Daoy (cell line): ENCODE data around the gene EXOSC7. TPM values are rescaled to one million over a fixed set of nuclear protein-coding genes. Genes with fewer than 3 reads are reported as not detected.
A peak's percentile ranks its signal among the peaks of the same experiment; 100 is the strongest.
"Not testable (repeated sequence)": the region's sequence is repeated elsewhere in the genome, so short reads cannot be mapped to it uniquely, and the experiment has no call there.

Source experiments
- DNase-seq: peaks from one replicate; pipeline ENCODE4 v3.0.0-alpha.2; 2015; ENCODE audit warnings: low read depth
- total RNA-seq: library from RNA; depleted of rRNA; stranded (reverse); fragments of >200 nt; shearing (Covaris generic); gene quantifications from 2 replicates; pipeline ENCODE4 v1.2.3, GENCODE V29; 2014; rRNA removed

Gene EXOSC7
- total RNA-seq = 84.0 and 85.5 TPM in 2 replicates

- DNase-seq = peak; percentile 90
These were observed at the start of gene EXOSC7, which contains the start of gene ZDHHC3 for GRCh38 chr3:44976002-44976815. EXOSC7 (plus strand) TSS chr3:44976244; CDS start chr3:44976278, 34 bp downstream. ZDHHC3 (minus strand) TSS chr3:44976174; CDS start chr3:44959436, 16,738 bp downstream.

- no peak for DNase-seq
These were observed 49.1 kb upstream of the EXOSC7 start for GRCh38 chr3:44926921-44927320.

- no peak for DNase-seq
These were observed 48.7 kb upstream of the EXOSC7 start for GRCh38 chr3:44927371-44927770.

- no peak for DNase-seq
These were observed 46.3 kb upstream of the EXOSC7 start for GRCh38 chr3:44929782-44930181.

GRCh38 chr3:44930911-44931310 lies 45.1 kb upstream of the EXOSC7 start:
- no peak for DNase-seq

GRCh38 chr3:44931791-44932190 lies 44.3 kb upstream of the EXOSC7 start:
- DNase-seq = no peak

- DNase-seq = no peak
These were observed 43.8 kb upstream of the EXOSC7 start for GRCh38 chr3:44932271-44932670.

DNA sequence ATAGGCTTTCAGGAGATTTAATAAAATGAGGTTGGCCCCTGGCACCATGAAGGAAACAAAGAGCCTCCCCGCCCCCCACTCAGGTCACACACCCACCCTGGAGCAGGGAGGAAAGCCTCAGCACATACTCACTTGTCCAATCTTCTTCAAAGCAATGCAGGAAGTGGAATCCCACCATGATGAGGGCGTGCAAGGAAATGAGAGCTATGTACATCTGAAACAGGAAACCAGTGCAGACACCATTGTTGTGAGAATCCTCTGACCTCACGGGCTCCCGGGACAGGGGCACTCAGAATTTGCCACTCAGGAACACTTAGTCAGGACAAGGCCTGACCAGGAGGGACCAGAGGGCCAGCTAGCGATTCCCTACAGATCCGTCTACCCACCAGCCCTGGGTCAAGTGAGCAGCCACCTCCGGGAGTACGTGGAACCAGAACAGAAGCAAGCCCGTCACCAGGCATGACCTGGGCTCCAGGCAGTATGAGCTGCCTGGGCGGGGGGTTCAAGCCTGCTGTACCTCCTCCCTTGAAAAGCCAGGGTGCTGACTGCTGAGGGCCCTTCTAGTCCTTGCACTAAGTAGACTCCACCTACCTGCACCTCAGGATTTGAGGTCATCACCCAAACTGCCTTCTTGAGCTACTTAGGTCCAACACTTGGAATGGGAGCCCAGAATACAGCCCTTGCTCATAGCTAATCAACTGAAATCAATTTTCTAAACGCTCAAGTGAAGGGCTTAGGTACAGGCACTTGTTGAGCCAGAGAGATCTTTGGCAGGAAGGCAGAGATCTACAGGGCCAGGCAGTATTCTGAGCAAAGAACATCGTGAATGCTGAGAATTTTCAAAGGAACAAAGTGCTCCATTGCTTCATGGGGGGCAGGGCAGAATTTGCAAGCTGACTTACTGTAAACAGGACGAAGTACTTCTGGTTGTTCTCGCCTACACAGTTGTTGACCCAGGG lies 42.8 kb upstream of the EXOSC7 start:
- no peak for DNase-seq

GRCh38 chr3:44939581-44940036 lies 36.4 kb upstream of the EXOSC7 start:
- DNase-seq = peak; percentile 27

DNA sequence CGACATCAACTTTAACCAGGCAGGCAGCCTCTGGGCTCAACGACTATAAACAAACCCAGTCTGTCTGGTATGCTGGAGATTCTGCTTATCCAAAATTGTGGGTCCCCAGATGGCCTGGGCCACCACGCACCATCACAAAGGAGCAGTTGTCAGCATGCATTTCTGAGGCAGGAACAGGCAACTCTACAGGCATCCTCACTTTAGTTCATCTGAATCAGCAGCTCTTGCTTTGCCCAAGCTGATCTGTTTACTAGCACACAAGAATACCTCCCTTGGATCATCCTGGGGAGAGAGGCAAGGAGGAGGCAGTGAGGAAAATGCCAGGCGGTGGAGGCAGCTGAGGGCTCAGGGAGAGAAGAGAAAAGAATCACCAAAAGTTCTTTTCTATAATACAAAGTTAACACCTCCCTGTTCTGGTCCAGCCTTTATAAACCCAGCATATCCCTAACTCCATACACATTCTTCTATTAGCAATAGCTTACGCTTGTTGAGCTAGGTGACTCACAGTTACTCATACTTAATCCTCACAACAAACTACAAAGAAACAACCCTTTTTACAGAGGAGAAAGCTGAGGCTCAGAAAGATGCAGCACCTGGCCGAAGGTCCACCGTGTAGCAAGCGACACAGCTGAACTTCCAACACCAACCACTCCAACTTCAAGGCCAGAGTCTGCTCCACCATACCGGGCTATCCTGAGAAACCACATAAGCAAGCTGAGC lies 33.7 kb upstream of the EXOSC7 start:
- DNase-seq = peak; percentile 15

DNA sequence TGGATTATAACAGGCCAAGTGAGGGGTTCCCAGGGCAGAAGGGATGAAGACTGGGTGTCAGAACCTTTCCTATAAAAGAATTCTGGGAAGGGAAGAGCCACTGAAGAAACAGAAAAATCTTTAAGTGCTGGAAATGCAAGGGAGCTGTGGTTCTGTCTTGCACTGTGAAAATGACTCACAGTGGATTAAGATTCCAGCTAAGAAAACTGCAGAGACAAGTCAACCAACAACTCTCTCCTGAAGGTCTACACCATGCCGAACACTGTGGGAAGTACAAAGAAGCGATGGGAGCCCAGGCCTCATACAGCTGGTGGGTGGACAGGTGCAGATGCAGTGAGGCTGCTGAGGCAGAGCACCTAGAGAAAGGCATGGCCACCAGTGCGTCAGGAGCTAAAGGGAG lies 27.8 kb upstream of the EXOSC7 start:
- DNase-seq = no peak

GRCh38 chr3:44949770-44950169 lies 26.3 kb upstream of the EXOSC7 start:
- DNase-seq = not testable (repeated sequence)

DNA sequence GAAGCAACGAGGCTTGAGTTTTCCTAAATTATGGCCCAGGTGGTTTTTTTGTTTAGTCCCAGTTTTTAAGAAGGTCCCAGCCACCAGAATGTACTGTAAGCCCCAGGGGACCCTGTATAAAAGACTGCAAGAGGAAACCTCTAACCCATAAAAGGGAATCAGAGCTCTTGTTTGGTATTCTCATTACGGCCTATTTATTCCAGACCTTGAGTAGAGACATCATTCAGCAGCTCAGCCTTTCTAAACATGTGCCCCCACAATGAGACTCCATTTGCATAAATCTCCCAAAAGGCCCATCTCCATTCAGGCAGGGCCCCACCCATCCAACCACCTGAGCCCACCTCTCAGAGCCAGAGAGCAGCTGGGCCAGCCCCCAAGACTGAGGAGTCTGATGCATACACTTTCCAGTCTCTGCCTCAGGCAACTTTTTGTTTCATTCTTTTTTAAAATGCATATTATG lies 25.7 kb upstream of the EXOSC7 start:
- no peak for DNase-seq

- DNase-seq = no peak
These were observed 23.4 kb upstream of the EXOSC7 start for GRCh38 chr3:44952689-44953088.

DNA sequence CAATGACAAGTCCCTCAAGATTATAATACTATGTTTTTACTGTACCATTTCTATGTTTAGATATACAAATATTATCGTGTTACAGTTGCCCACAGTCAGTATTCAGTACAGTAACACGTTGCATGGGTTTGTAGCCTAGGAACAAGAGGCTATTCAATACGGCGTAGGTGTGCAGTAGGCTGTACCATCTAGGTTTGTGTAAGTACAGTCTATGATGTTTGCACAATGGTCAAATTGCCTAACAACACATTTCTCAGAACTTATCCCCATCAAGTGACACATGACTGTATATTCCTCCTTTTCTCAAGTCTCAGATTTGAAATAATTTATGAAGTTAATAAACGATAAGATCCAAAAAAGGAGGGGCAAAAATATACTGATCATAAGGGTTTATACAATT lies 21.7 kb upstream of the EXOSC7 start:
- DNase-seq = no peak

- DNase-seq = peak; percentile 63
These were observed 21.1 kb upstream of the EXOSC7 start for GRCh38 chr3:44954962-44955361.

DNA sequence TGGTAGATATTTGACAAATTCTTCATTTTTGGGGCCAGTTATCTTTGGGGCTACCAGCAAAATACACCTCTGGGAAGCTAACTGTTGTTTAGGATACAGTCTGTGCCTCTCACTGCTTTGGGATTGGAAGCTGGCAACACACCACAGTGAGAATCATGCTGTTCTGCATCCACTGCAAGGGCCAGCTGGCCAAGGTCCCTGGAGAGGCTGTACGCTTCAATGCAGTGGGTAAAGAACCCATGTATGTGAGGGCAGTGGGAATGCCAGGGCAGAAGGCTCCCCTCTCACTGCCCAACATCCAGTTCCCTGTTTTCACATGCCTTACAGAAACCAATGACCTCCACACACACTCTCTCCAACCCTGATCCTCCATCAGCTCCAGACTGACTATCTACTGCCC lies 20.1 kb upstream of the EXOSC7 start:
- DNase-seq = no peak

GRCh38 chr3:44957986-44958385 lies 18.1 kb upstream of the EXOSC7 start:
- DNase-seq = no peak

- DNase-seq = no peak
These were observed 17.7 kb upstream of the EXOSC7 start for GRCh38 chr3:44958386-44958785.

DNA sequence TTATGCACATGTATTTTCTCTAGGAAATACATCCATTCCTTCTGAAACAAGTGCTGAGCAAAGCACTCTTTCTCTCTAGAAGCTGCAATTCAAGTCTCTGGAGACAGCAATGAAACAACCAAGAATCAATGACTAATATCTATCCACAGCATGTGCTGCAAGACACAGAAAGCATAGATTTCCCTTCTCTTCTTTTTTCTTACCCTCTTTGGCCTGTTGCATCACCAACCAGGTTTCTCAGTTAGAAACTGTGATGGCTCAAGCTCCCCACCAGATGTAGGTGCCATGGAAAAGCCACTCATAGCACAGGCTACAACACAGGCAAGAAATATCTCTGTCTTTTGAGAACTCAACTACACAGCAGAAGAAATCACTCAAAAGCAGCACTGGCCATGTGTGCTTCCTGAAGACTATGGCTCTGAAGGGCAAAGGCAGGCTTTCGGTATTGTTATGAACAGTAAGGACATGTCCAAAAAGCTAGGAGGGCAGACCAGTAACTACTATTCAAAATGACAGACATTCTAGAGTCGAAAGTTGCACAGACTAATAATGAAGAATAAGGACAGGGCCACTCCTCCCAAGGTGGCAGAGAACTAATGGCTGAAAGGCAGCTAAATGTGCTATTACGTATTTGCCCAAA lies 15.5 kb upstream of the EXOSC7 start:
- DNase-seq = no peak

DNA sequence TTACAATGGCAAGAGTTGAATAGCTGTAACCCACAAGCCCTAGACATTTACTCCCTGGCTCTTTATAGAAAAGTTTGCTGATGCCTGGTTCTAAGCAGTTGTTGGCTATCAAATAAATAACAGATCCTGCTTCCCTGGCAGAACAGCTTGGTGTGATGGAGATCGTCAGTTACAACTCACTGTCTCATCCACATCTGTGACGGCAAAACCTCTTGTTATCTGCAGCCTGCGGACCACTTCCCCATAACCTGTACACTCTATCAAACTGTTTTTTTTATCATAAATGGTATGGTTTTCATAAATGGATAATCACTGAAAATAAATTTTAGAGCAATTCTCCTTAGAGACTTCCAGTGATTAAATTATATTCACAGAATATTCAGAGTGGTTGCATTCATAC lies 14.2 kb upstream of the EXOSC7 start:
- no peak for DNase-seq
